Measurements from ENCODE around the gene PRDM10.

DNA sequence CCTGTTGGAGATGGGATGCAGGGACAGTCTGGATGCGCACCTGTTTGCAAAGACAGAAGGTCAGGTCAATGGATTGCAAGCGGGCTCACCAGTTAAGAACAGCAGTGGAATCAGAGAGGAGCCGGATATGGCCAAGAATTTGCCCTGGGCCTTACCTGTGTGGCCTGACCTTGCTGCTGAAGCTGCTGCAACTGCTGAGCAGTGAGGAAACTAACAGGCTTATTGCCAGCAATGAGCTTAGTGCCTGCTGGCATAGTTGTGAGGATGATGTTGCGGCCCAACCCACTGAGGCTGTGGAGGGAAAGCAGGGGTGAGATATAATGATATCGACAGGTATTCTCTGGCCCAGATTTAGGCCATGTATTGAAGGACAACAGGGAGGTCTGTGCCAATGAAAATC is 137.8 kb downstream of the PRDM10 start:
- TF ChIP-seq, protein P1, sequence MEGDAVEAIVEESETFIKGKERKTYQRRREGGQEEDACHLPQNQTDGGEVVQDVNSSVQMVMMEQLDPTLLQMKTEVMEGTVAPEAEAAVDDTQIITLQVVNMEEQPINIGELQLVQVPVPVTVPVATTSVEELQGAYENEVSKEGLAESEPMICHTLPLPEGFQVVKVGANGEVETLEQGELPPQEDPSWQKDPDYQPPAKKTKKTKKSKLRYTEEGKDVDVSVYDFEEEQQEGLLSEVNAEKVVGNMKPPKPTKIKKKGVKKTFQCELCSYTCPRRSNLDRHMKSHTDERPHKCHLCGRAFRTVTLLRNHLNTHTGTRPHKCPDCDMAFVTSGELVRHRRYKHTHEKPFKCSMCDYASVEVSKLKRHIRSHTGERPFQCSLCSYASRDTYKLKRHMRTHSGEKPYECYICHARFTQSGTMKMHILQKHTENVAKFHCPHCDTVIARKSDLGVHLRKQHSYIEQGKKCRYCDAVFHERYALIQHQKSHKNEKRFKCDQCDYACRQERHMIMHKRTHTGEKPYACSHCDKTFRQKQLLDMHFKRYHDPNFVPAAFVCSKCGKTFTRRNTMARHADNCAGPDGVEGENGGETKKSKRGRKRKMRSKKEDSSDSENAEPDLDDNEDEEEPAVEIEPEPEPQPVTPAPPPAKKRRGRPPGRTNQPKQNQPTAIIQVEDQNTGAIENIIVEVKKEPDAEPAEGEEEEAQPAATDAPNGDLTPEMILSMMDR (IDR thresholded peaks at IDR 0.05; ENCODE audit: low read length), result no peak
- no peak for TF ChIP-seq EZH2 (IDR thresholded peaks at IDR 0.05; ENCODE audit: borderline replicate concordance, low read length)

All from OCI-LY1 (cell line).